Sigmoid colon (tissue), 4 donors: ENCODE data around the gene UTP11.

Experiments used
- EP300 ChIP-seq, 4 donors: sonication (generic); formaldehyde crosslinking; IDR thresholded peaks; one replicate each; pipeline ENCODE4 v1.6.1; 2017; ENCODE audit warnings: antibody characterized with exemption in 4 of 4
- POLR2A ChIP-seq, 2 donors: fragments of 450-650 bp; IDR thresholded peaks; one replicate each; pipeline ENCODE4 v1.6.1; 2016; ENCODE audit warnings: antibody characterized with exemption in 2 of 2, mild to moderate bottlenecking in 2 of 2, moderate library complexity in 2 of 2
- POLR2AphosphoS5 ChIP-seq, 4 donors: sonication (generic); formaldehyde crosslinking; IDR thresholded peaks; one replicate each; pipeline ENCODE4 v1.6.1; 2017; ENCODE audit warnings: antibody characterized with exemption in 4 of 4
- TF ChIP-seq, protein P1 (sequence below), 4 experiments: fragments of 450-650 bp in 3 of 4; fragments of 200-600 bp in 1 of 4; IDR thresholded peaks; one replicate each; pipeline ENCODE4 v1.5.1; 2016 to 2019; ENCODE audit warnings: antibody characterized with exemption in 4 of 4, mild to moderate bottlenecking in 3 of 4, moderate library complexity in 2 of 4

DNA sequence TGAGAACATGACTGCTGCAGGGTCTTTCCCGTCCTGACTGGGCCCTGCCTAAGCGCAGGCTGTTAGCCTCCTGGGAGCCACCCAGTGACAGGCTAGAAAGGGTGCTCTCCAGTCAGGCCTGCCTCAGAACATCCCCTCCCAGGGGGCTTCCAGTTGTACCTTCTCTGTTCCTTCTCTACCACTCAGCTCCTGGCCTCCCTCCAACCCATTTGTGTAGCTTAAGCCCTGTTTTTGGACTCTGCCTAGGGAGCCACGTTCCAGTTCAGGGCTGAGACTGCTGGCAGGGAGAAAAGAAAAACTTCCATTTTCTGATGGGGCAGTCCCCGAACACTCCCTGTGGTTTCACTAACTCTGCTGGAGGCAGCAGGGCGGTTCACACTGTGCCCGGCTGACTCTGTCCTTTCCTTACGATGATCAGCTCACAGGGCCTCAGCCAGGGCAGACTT is 49.4 kb downstream of the UTP11 start:
- TF ChIP-seq, protein P1, sequence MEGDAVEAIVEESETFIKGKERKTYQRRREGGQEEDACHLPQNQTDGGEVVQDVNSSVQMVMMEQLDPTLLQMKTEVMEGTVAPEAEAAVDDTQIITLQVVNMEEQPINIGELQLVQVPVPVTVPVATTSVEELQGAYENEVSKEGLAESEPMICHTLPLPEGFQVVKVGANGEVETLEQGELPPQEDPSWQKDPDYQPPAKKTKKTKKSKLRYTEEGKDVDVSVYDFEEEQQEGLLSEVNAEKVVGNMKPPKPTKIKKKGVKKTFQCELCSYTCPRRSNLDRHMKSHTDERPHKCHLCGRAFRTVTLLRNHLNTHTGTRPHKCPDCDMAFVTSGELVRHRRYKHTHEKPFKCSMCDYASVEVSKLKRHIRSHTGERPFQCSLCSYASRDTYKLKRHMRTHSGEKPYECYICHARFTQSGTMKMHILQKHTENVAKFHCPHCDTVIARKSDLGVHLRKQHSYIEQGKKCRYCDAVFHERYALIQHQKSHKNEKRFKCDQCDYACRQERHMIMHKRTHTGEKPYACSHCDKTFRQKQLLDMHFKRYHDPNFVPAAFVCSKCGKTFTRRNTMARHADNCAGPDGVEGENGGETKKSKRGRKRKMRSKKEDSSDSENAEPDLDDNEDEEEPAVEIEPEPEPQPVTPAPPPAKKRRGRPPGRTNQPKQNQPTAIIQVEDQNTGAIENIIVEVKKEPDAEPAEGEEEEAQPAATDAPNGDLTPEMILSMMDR (IDR thresholded peaks at IDR 0.05) = no peak
- TF ChIP-seq POLR2A (IDR thresholded peaks at IDR 0.05) (no peak), POLR2AphosphoS5 (IDR thresholded peaks at IDR 0.05) (no peak), EP300 (IDR thresholded peaks at IDR 0.05) (no peak)
